GM18909 (cell line): ENCODE measurements around the gene TCF20.

Experiments
- ATAC-seq: cut with Tn5 transposase; IDR thresholded peaks from one replicate; pipeline ENCODE4 v1.9.1; 2021; ENCODE audit warnings: mild to moderate bottlenecking; ENCODE audit not compliant: unreplicated experiment, poor library complexity

TCF20 gene

GRCh38 chr22:42301077-42301741, 30.8 kb upstream of the TCF20 start:
- no peak for ATAC-seq

DNA sequence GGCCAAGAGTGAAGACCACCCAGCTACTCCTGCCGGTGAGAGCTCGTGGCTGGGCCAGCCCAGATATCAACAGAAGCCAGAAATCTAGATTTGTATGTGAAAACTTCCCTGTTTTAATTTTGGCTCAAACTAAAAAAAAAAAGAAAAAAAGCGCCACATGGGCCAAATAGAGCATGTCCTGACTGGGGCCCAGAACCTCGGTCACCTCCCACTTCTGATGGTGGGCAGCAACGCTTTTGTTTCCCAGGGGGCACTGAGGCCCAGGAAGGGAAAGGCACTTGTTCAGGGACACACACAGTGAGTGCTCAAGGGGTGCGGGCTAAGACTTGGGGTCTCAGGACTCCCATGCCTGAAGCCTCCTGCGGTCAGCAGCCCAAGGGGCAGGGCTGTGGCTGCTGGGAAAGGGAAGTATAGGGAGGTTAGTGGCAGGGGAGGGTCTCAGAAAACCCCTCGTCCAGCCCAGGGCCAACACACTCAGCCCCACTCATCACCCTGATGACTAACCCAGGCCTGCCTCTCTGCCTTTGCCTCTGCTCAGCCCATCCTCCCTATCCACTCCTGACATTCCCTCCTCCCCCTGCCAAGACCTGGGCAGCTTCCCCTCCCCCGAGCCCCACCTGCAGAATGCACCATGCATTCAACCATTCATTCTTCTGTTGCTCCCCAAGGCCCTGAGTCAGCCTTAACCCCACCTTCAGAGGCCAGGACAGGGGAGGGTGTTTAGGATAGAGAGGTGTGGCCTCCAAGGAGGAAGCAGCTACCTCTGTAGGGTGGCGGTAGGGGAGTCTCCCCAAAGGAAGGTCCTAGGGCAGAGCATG, 30.0 kb upstream of the TCF20 start:
- ATAC-seq: peak; percentile 42

DNA sequence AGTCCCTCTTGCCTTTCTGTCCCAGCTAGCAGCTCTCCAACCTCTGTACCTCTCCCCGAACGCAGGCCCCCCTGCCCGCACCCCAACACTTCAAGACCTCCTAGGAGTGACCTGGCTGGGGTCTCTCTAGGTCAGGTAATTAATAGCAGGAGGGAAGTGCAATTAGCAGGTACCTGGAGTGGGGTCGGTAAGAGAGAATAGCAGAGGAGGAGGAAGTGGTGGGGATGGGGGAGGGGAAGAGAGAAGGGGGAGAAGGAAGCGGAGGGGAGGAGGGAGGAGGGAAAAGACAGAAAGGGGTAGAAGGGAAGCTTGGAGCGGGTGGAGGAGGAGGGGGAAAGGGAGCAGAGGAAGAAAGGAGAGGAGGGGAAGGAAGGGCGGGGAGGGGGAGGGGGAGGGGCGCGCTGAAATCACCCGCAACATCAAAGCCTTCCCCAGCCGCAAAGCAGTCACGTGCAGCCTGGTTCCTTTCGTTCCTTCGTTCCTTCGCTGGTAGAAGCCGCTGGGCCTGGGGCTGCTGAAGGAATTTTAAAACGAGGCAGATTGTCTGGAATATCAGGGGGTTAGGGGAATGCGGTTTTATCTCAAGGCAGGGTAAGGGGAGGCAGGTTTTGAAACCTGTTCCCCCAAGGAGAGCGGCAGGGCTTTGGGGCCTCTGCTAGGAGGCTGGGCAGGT, 29.3 kb upstream of the TCF20 start:
- no peak for ATAC-seq

DNA sequence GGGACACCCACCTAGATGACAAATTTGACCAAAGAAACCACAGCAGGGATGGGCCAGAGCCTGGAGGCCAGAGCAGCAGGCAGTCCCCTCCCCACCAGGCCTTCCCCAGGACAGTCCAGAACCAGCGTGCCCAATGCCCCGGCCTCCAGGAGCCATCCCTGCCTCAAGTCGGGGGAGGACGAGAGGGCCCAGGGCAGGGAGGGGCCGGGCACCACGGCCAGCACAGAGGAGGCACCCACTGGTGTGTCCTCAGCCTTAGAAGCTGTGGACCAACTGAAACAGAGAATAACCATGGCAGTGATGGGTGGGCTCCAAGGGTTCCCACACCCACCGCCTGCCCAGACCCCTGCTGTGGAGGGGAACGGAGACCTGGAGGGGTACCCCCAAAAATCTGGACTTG, 28.3 kb upstream of the TCF20 start:
- ATAC-seq: no peak

DNA sequence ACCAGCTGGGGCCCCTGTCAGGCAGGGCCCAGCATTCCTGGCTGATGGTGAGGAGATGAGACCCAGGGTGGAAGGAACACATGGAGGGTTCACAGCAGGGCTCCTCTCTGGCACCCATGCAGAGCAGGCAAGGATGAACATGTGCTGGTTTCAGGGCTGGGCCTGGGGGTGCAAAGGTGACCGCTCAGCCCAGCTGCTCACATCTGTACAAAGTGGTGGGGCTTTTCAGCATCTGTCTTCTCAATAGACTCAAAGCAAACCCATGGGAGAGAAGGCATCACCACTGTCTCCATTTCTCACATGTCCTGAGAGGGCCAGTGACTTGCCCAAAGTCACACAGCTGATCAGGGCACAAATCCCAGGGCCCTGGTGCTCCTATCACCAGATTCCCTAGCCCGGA, 27.3 kb upstream of the TCF20 start:
- no peak for ATAC-seq

DNA sequence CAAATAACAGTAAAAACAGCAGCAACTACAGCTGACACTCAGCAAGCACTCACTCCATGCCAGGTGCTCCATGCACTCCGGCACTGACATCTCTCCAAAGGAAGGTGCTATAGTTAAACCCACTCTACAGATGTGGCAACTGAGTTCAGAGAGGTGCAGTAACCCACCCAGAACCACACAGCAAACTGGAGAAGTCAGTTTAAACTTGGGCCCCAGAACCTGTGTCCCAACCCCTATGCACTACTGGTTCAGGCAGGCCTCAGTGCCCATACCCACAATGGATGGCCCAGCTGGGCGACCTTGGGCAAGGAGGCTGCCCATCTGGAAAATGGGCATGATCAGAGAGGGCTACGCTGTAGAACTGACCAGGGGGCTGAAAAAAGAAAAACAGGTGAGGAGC, 26.4 kb upstream of the TCF20 start:
- ATAC-seq: no peak

DNA sequence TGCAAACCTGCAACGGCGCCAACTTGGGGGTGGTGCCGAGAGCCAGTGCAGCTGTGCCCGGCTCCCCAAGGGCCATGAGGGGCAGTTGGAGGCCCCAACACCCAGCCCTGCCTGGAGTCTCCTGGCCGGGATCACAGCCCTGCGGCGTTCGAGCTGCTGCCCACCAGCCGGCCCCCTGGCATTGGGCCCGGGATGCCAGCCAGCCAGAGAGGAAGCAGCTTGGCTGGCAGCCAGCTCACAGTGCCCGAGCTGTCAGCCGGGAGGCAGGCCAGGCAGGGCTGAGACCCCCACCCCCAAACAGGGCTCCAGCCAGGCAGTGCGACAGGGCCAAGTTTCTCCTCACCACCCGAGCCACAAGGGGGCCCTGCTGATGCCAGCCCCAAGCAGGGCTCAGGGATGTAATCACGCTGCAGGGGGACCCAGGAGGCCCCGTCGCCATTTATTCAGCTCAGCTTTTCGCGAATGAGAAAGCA, 26.0 kb upstream of the TCF20 start:
- no peak for ATAC-seq

DNA sequence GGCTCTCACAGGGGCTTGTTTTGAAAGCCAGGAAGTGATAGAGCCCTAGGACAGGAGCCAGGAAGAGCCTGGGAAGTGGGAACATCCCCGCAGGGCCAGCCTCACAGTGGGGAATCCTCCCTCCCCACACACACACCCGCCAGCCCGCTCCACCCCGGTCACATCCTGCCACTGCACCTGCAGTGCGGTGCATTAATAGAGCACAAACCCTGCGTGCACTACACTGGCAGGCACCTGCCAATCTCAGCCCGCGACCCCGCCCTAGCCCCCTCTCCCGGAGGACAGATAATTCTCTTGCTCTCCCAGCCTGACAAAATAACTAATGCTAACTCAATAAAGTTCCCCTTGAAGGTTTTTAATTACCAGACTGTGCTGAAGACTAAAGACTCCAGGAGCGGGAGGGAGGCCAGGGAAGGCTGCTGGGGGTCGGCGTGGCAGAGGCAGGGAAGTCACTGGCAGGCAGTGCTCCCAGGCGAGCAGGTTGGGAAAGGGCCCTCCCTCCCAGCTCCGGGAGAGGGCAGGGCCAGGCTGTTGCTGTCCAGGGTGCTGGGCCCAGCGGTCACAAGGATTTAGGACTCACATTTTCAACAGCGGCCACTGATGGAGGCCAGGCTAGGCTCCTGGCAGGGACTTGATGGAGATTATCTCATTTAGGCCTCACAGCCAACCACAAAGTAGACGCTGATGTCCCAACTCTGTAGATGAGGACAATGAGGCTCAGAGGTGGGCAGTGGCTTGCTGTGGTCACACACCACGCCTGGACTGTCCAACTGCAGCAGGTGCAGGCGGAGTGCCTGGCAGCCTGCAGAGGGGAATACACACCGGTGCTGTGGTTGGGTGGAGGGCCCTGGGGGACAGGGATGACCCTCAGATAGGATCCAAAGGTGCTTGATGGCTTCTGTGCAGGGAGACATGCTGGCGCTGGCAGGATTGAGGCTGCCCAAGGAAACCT, 23.9 kb upstream of the TCF20 start:
- no peak for ATAC-seq

GRCh38 chr22:42292732-42293520, 22.5 kb upstream of the TCF20 start:
- no peak for ATAC-seq

GRCh38 chr22:42291287-42291686, 20.8 kb upstream of the TCF20 start:
- no peak for ATAC-seq

DNA sequence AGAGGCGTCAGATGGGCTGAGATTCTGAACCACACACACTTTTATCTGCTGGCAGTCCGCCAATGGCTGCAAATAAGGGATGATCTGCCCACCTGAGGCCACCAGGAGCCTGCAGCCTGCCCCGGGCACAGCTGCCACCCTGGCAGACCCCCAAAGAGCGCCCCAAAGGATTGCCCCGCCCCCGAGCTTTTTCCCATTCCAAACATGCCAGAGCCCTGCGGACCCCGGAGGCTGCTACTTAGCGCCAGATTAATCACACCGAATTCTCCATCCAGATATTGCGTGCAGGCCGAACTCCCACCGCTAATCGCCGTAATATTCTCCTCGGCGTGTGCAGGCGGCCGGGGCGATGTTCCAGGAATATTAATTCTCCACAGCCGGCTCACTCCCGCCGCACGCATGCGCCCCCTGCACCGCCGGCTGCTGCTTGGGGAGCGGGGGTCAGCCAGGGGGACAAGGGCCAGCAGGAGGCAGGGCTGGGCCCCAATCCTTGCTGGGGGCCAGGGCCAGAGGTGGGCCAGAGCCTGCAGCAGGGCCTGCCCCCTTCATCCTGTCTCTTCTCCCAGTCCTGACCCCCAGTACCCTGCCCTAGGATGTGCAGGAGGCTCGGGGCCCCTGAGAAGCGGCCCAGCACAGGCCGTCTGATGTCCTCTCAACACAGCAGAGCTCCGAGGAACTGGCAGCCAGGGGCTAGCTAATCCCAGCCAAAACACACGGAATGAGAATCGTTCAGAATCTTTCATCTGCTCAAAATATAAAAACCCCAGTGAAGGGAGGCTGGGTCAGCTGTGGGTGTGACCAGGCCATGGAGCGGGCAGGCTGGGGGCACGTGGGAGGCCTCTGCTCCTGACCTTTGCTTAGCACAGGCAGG, 19.5 kb upstream of the TCF20 start:
- ATAC-seq: no peak

GRCh38 chr22:42288791-42289190, 18.3 kb upstream of the TCF20 start:
- no peak for ATAC-seq

- ATAC-seq: no peak
Measured at GRCh38 chr22:42287174-42287890, 16.9 kb upstream of the TCF20 start.

GRCh38 chr22:42286205-42286604, 15.8 kb upstream of the TCF20 start:
- no peak for ATAC-seq

- no peak for ATAC-seq
Measured at GRCh38 chr22:42285604-42286003, 15.2 kb upstream of the TCF20 start.

- no peak for ATAC-seq
Measured at GRCh38 chr22:42284643-42285181, 14.3 kb upstream of the TCF20 start.

DNA sequence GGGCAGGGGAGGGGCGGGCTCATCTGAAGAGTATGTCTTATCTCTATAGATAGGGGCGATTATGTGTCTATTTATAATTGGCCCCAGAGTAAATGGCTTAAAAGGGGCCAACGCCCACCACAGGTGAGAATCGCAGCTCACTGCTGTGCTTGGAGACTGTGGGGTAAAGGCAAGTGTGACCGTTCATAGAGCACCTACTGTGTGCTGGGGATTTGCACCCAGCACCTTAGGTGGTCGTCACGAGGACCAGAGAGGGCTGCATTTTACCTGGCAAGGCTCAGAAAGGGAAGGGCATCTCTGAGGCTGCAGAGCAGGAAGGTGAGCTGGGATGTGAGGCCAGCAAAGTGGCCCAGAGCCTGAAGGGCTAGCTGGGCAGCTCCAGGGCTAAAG, 13.7 kb upstream of the TCF20 start:
- no peak for ATAC-seq
